Stimulated activated CD4-positive, alpha-beta T cell treated with anti-CD3 and anti-CD28 coated beads, Interleukin-4, amount 100 ng/mL, for 1 hour (primary cell): ENCODE measurements around the gene SLFN12L.
A peak's percentile ranks its signal among the peaks of the same experiment; 100 is the strongest.
"Not testable (repeated sequence)": the region's sequence is repeated elsewhere in the genome, so short reads cannot be mapped to it uniquely, and the experiment has no call there.

Experiments
- DNase-seq: peaks from one replicate; pipeline ENCODE4 v3.0.0-alpha.2; 2020

Gene SLFN12L

DNA sequence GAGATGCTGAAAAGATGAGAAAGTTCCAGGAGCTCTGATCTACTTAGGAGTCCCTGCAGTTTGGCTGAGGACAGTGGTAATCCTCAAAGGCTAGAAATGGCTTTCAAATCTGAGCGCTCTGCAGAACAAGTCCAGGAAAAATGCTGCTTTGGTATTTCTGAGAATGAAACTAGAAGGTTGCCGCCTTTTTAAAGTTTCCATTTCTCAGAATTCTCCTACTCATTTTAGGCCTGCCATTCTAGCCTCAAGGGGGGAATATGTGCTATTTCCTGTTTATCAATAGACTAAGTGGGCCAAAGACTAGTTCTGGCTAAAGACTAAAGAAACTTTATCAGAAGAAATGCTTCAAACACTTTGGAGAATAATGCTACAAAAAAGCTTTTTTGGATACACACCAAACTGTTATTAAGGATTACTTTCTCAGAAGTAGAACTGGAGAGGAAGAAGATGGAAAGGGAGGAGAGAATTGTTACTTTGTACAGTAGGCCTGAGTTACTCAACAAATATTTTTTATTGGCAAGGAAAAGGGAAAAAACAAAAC is at the start of gene SLFN12L:
Gene SLFN12L (minus strand): TSS at position 78 of the 541 bp plus-strand sequence. CDS start 15,314 bp downstream, outside the sequence.
- no peak for DNase-seq

DNA sequence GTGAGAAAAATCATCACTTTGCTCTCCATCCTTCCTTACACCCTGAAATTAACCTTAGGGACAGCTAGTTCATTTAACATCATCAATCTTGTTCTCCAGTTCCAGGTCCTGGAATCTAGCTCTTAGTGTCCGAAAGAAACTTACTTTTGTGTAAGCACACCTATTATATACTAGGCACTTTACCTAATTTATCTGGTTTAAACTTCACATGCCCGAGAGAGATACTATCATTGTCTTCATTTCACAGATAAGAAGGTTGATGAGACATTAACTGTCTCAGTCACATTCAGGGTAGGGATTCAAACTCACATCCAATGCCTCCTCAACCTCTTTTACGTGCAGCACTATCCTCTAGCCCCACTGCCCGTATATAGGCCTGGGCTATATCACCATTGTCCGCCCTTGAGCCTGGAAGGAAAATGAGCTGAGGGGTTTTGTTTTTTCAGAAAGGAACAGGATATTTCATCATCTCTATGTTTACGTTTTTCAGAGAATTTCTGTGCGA is 49.1 kb upstream of the SLFN12L start:
- no peak for DNase-seq

DNA sequence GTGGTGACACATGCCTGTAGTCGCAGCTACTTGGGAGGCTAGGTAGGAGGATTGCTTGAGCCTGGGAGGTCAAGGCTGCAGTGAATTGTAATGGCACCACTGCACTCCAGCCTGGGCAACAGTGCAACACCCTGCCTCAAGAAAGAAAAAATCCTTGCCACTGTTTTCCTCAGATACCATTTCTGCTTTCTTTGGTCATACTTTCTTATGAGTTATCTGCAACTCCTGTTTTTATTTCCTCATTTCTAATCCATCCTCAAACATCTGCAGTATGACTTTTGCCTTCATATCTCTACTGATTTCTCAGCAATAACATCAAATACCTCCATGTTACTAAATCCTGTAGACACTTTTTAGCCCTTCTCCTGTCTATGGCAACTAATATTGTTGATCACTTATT is 46.6 kb upstream of the SLFN12L start:
- no peak for DNase-seq

- DNase-seq = no peak
These were observed 41.5 kb upstream of the SLFN12L start for GRCh38 chr17:35578929-35579432.

- DNase-seq = peak; percentile 82
These were observed 40.9 kb upstream of the SLFN12L start, which contains the start of gene PEX12 for GRCh38 chr17:35578197-35578928. PEX12 (minus strand) TSS chr17:35578571; CDS start chr17:35578021, 550 bp downstream.

DNA sequence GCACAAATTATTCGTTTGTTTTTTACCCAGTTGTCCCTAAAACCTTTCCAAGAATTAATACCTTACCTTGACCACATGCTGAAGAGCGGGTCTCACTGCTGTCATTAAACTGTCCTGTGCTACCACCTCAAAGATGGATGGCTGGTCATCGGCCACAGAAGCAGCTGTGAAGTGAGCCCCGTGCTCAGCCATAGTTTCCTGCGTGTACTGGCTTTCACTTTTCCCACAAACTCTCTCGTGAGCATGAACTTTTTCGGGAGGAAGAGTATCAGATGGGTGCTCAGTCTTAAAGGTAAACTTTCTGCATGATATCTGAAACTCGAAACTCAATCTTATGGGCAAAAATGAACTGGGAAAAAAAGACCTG is 40.3 kb upstream of the SLFN12L start:
- no peak for DNase-seq

DNA sequence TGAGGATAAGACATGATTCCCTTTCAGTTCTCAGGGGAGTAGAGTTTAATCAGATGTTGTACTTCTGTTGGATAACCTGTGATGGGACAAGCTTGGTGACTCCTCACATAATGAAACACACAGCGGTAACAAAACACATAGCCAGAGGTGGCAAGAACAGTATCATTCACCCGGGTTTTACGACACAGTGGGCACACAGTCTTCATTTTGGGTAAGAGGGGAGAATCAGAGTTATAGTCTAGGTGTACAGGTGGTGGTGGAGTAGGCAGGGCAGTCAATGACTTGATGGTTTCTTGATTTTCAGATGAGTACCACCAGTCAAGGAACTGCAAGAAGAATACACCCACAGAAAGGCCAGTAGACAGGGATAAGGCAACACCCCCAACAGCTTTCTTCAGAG is 38.3 kb upstream of the SLFN12L start:
- no peak for DNase-seq

- no peak for DNase-seq
These were observed 31.9 kb upstream of the SLFN12L start for GRCh38 chr17:35569405-35569804.

GRCh38 chr17:35568561-35568960 is 31.1 kb upstream of the SLFN12L start:
- peak; percentile 47 for DNase-seq

GRCh38 chr17:35566968-35567367 is 29.5 kb upstream of the SLFN12L start:
- DNase-seq = no peak

DNA sequence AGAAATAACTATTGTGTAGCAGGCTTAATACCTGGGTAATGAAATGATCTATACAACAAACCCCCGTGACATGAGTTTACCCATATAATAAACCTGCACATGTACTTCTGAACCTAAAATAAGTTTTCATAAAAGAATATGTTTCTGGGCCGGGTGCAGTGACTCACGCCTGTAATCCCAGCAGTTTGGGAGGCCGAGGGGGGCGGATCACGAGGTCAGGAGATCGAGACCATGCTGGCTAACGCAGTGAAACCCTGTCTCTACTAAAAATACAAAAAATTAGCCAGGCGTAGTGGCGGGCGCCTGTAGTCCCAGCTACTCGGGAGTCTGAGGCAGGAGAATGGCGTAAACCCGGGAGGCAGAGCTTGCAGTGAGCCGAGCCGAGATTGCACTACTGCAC is 25.7 kb upstream of the SLFN12L start:
- not testable (repeated sequence) for DNase-seq

GRCh38 chr17:35560703-35561102 is 23.2 kb upstream of the SLFN12L start, which contains the start of gene SLFN14:
SLFN14 (minus strand) TSS chr17:35560819; CDS start chr17:35558062, 2,757 bp downstream.
- no peak for DNase-seq

- DNase-seq = no peak
These were observed 22.2 kb upstream of the SLFN12L start for GRCh38 chr17:35559495-35560210.

DNA sequence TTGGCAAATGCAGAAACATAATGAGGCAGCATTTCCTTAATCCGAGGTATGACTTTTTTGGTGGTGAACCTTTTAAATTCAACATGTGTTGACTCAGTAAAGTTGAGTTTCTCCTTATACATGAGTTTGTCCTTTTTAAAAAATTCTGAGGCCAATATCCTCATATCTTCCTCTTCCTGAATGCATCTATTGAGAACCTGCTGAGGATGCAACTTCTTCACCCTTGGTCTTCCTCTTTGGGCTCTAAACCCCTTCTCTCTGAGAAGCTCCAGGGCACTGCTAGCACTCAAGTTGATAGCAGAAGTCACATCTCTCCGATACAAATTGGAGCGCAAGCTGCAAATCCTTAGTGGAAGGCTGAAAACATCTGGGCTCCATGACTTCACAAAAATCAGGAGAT is 19.9 kb upstream of the SLFN12L start:
- DNase-seq = no peak

DNA sequence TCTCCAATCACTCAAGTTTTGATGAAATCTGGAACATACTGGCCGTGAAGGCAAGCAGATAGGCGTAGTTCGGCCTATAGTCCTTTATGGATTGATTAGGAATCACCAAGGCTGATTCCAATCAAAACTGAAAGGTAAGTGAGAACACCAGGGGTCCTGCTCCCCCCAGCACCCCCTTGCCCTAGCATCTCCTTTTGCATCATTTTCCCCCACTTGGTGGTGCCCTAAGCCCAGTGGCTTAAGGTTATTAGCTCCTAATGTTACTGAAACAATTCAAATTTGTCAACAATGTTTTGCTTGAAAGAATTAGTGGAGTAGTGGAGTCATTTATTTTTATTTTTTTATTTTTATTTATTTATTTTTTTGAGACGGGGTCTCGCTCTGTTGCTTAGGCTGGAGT is 18.2 kb upstream of the SLFN12L start:
- DNase-seq = no peak

DNA sequence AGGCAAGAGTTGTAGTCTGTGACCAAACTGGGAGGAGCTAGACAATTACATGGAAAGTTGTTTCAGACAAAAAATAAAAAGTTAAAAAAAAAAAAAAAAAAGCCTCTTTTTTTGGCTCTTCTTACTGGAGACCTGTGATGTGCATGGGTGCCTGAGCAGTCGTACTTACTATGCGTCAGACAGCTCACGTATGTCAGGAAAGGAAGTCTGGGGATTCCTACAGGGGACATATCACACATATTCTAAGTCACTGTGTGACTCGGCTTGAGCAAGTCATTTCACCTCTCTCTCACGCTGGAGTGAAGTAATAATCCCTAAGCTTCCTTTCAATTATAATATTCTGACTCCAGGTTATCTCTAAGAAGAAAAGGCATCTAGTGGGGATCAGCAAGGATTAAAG is 17.2 kb upstream of the SLFN12L start:
- DNase-seq = no peak

GRCh38 chr17:35553310-35553709 is 15.8 kb upstream of the SLFN12L start:
- DNase-seq = no peak

- DNase-seq = no peak
These were observed 11.5 kb upstream of the SLFN12L start for GRCh38 chr17:35548978-35549377.

GRCh38 chr17:35548208-35548810 is 10.8 kb upstream of the SLFN12L start:
- no peak for DNase-seq

DNA sequence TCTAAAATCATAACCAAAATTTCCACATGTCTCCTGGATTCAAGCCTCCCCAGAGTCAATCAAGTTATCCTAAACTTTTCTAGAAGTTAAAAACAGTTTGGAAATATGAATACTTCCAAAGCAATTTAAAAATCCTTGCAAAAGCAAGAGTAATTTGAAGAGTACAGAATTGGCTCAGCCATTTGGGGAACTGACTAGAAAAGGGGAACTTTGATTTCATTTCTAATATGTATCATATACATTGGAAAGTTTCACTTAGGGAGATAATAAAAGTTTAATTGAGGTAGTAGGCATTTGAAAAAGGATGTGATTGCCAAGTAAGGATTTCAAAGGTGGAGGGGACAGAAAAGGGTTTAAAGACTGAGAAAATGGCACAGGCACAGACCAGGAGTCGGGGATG is 9.0 kb upstream of the SLFN12L start:
- DNase-seq = no peak

GRCh38 chr17:35545150-35545549 is 7.7 kb upstream of the SLFN12L start:
- no peak for DNase-seq

DNA sequence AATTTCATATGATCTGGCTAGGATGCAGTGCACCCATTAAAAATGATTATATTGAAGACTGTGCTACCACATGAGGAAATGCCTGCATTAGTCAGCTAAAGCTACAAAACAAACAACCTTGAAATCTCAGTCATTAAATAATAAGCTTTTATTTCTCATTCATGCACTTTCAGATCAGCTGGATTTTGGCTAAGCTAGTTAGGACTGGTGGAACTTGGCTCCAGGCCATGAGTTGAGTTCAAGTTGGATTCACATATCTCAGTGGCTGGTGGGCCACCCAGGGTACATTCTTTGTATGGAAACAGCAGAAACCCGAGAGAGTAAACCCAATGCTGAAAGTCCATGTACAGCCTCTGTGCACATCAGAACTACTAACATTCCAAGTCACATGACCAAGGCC is 6.4 kb upstream of the SLFN12L start:
- no peak for DNase-seq

GRCh38 chr17:35542990-35543389 is 5.5 kb upstream of the SLFN12L start:
- no peak for DNase-seq
